HEK293 (cell line): ENCODE results near the gene KCNA1.

Experiments used
- CTCF ChIA-PET: fragments of 350-600 bp; formaldehyde crosslinking; extraction: SDS; loops from one replicate; lab custom pipeline; 2021; ENCODE audit warnings: antibody characterized with exemption; lab: Yijun Ruan, JAX
- POLR2A ChIA-PET: fragments of 300-600 bp; formaldehyde crosslinking; extraction: SDS; loops from one replicate; lab custom pipeline; 2020; ENCODE audit warnings: antibody characterized with exemption, inconsistent platforms; lab: Yijun Ruan, JAX
- H3K27ac ChIP-seq: fragments of 200-500 bp; sonication (Bioruptor generic); 2 replicates; pipeline ENCODE4 v1.5.1; 2014; ENCODE audit warnings: low read depth, low read length, control low read depth, inconsistent platforms; ENCODE audit errors: extremely low read depth
- H3K36me3 ChIP-seq, 2 experiments: fragments of 200-500 bp in 1 of 2; sonication (Bioruptor generic) in 1 of 2; 1 replicate in 1 of 2; 2 replicates in 1 of 2; pipeline ENCODE4 v1.5.1; 2014 to 2017; ENCODE audit warnings: inconsistent platforms in 2 of 2, low read length in 2 of 2; ENCODE audit not compliant: control insufficient read depth in 2 of 2, insufficient read depth in 1 of 2
- H3K4me1 ChIP-seq: fragments of 200-500 bp; sonication (Bioruptor generic); 2 replicates; pipeline ENCODE4 v1.5.1; 2014; ENCODE audit warnings: mild to moderate bottlenecking, low read length, inconsistent platforms; ENCODE audit not compliant: control insufficient read depth, insufficient read depth
- H3K4me3 ChIP-seq: 2 replicates; pipeline ENCODE4 v1.5.1; 2011; ENCODE audit warnings: low read depth, mild to moderate bottlenecking, control low read depth, low read length, moderate library complexity
- H3K9me3 ChIP-seq: fragments of 200-500 bp; sonication (Bioruptor generic); 2 replicates; pipeline ENCODE4 v1.5.1; 2014; ENCODE audit warnings: low read depth, low read length, inconsistent platforms; ENCODE audit not compliant: control insufficient read depth, insufficient read depth
- PRDM1 ChIP-seq: fragments of 450-650 bp; formaldehyde crosslinking; IDR thresholded peaks from 2 replicates; pipeline ENCODE4; 2016; ENCODE audit warnings: missing biosample characterization, missing genetic modification characterization
- PRDM6 ChIP-seq: fragments of 450-650 bp; formaldehyde crosslinking; IDR thresholded peaks from 2 replicates; pipeline ENCODE4 v1.5.1; 2017; ENCODE audit warnings: missing biosample characterization, missing genetic modification characterization
- SALL2 ChIP-seq: fragments of 450-650 bp; formaldehyde crosslinking; IDR thresholded peaks from 2 replicates; pipeline ENCODE4 v1.5.0; 2017; ENCODE audit warnings: missing biosample characterization, mild to moderate bottlenecking, missing genetic modification characterization, borderline replicate concordance
- ZBTB11 ChIP-seq: fragments of 450-650 bp; formaldehyde crosslinking; conservative IDR thresholded peaks from 2 replicates; pipeline ENCODE4 v1.5.1; 2016; ENCODE audit warnings: low read depth, missing biosample characterization, missing genetic modification characterization
- ZBTB17 ChIP-seq: fragments of 450-650 bp; formaldehyde crosslinking; IDR thresholded peaks from 2 replicates; pipeline ENCODE4 v1.5.1; 2016; ENCODE audit warnings: missing biosample characterization, missing genetic modification characterization
- ZBTB21 ChIP-seq: fragments of 450-650 bp; formaldehyde crosslinking; IDR thresholded peaks from 2 replicates; pipeline ENCODE4 v1.5.1; 2017; ENCODE audit warnings: missing biosample characterization, missing genetic modification characterization
- ZFP41 ChIP-seq: fragments of 450-650 bp; formaldehyde crosslinking; IDR thresholded peaks from 2 replicates; pipeline ENCODE4 v1.5.1; 2016; ENCODE audit warnings: missing biosample characterization, missing genetic modification characterization, borderline replicate concordance
- ZNF132 ChIP-seq: fragments of 450-650 bp; formaldehyde crosslinking; IDR thresholded peaks from 2 replicates; pipeline ENCODE4 v1.5.1; 2017; ENCODE audit warnings: missing biosample characterization, missing genetic modification characterization, borderline replicate concordance
- ZNF16 ChIP-seq: fragments of 450-650 bp; formaldehyde crosslinking; IDR thresholded peaks from 2 replicates; pipeline ENCODE4 v1.5.1; 2016; ENCODE audit warnings: low read depth, missing biosample characterization, missing genetic modification characterization
- ZNF175 ChIP-seq: fragments of 450-650 bp; formaldehyde crosslinking; IDR thresholded peaks from 2 replicates; pipeline ENCODE4 v1.5.1; 2016; ENCODE audit warnings: missing biosample characterization, missing genetic modification characterization
- ZNF184 ChIP-seq: fragments of 450-650 bp; IDR thresholded peaks from 2 replicates; pipeline ENCODE4 v1.5.1; 2018; ENCODE audit warnings: missing biosample characterization, mild to moderate bottlenecking, missing genetic modification characterization
- ZNF2 ChIP-seq: fragments of 450-650 bp; formaldehyde crosslinking; IDR thresholded peaks from 2 replicates; pipeline ENCODE4 v1.5.1; 2016; ENCODE audit warnings: missing biosample characterization, missing genetic modification characterization
- ZNF354C ChIP-seq: fragments of 450-650 bp; formaldehyde crosslinking; IDR thresholded peaks from 2 replicates; pipeline ENCODE4 v1.5.1; 2016; ENCODE audit warnings: missing biosample characterization, missing genetic modification characterization, low read depth, borderline replicate concordance
- ZNF391 ChIP-seq: fragments of 450-650 bp; formaldehyde crosslinking; IDR thresholded peaks from 2 replicates; pipeline ENCODE4 v1.5.1; 2016; ENCODE audit warnings: low read depth, missing biosample characterization, missing genetic modification characterization, borderline replicate concordance
- ZNF423 ChIP-seq: fragments of 450-650 bp; formaldehyde crosslinking; IDR thresholded peaks from 2 replicates; pipeline ENCODE4 v1.5.1; 2016; ENCODE audit warnings: missing biosample characterization, missing genetic modification characterization
- ZNF571 ChIP-seq: fragments of 450-650 bp; formaldehyde crosslinking; IDR thresholded peaks from 2 replicates; pipeline ENCODE4 v1.5.0; 2017; ENCODE audit warnings: missing biosample characterization, missing genetic modification characterization
- ZNF623 ChIP-seq: fragments of 450-650 bp; formaldehyde crosslinking; IDR thresholded peaks from 2 replicates; pipeline ENCODE4 v1.5.1; 2016; ENCODE audit warnings: missing biosample characterization, missing genetic modification characterization
- ZNF629 ChIP-seq: fragments of 450-650 bp; formaldehyde crosslinking; IDR thresholded peaks from 2 replicates; pipeline ENCODE4 v1.5.1; 2017; ENCODE audit warnings: missing biosample characterization, missing genetic modification characterization
- ZNF660 ChIP-seq: fragments of 450-650 bp; IDR thresholded peaks from 2 replicates; pipeline ENCODE4 v1.5.1; 2018; ENCODE audit warnings: missing biosample characterization, mild to moderate bottlenecking, missing genetic modification characterization
- ZNF747 ChIP-seq: fragments of 450-650 bp; formaldehyde crosslinking; IDR thresholded peaks from 2 replicates; pipeline ENCODE4 v1.5.1; 2016; ENCODE audit warnings: missing biosample characterization, missing genetic modification characterization
- ZSCAN16 ChIP-seq: fragments of 450-650 bp; formaldehyde crosslinking; IDR thresholded peaks from 2 replicates; pipeline ENCODE4 v1.5.1; 2016; ENCODE audit warnings: missing biosample characterization, missing genetic modification characterization

KCNA1 gene

GRCh38 chr12:4900327-4900726 lies 9.4 kb upstream of the KCNA1 start:
- no peak overlapping the region for H3K27ac ChIP-seq
- CTCF ChIA-PET: interaction anchor here (0.7 to 2.9 kb wide), 2 partner anchors 37 to 43 kb away, joined by 3 to 23 read pairs; no protein-coding TSS in a partner anchor
- no peak for TF ChIP-seq ZBTB17 (tag by site-specific recombination)
- no peak for TF ChIP-seq ZNF747
- TF ChIP-seq ZSCAN16 (tag by site-specific recombination): no peak
- no peak for TF ChIP-seq ZNF571 (tag by site-specific recombination)
- TF ChIP-seq ZNF184 (tag by site-specific recombination): 0 out of 2 replicates have a peak, but pooled peaks have one; percentile 29
- TF ChIP-seq ZBTB11: no peak
- no peak for TF ChIP-seq ZNF175
- 0 out of 2 replicates have a peak, but pooled peaks have one; percentile 20 for TF ChIP-seq PRDM1
- peak; percentile 48; the same call in 1 of the 2 replicates for TF ChIP-seq ZBTB21
- no peak for TF ChIP-seq ZNF16 (tag by site-specific recombination)
- TF ChIP-seq ZFP41: no peak
- TF ChIP-seq ZNF2: no peak
- TF ChIP-seq ZNF623 (tag by site-specific recombination): no peak
- no peak for TF ChIP-seq ZNF391 (tag by site-specific recombination)
- no peak for TF ChIP-seq ZNF423 (tag by site-specific recombination)
- TF ChIP-seq ZNF629 (tag by site-specific recombination): peak; percentile 60
- 0 out of 2 replicates have a peak, but pooled peaks have one; percentile 27 for TF ChIP-seq ZNF660 (tag by site-specific recombination)
- H3K9me3 ChIP-seq: no peaks in the 10 kb centered on the region
- POLR2A ChIA-PET: no interaction called here
- no peak overlapping the region for H3K4me3 ChIP-seq
- H3K4me1 ChIP-seq: no peaks in the 10 kb centered on the region
- no peaks in the 10 kb centered on the region for H3K36me3 ChIP-seq

- Histone ChIP-seq H3K27ac (no peak overlapping the region), H3K4me3 (no peak overlapping the region), H3K4me1 (peaks cover 5% of the 10 kb centered on the region; the same call in 1 of the 2 replicates), H3K9me3 (no peaks in the 10 kb centered on the region), H3K36me3 (no peaks in the 10 kb centered on the region)
- ChIA-PET POLR2A (no interaction called here), CTCF (interaction anchor here (0.6 kb wide), 1 partner anchor 58 kb away, joined by 3 read pairs; no protein-coding TSS in a partner anchor)
- TF ChIP-seq ZNF132 (tag by site-specific recombination) (no peak), PRDM6 (tag by site-specific recombination) (no peak), ZNF354C (tag by site-specific recombination) (no peak), SALL2 (tag by site-specific recombination) (no peak)
These were observed 4.4 kb upstream of the KCNA1 start for GRCh38 chr12:4905316-4905715.
